Neuronal stem cell (in vitro differentiated cells): ENCODE data around the gene TLCD1.
A peak's percentile ranks its signal among the peaks of the same experiment; 100 is the strongest.

Source experiments
- DNase-seq: peaks from one replicate; pipeline ENCODE4 v3.0.0-alpha.2; 2013; ENCODE audit warnings: low spot score
- H2AFZ ChIP-seq: one replicate; pipeline ENCODE4 v1.6.1; 2013; ENCODE audit warnings: mild to moderate bottlenecking, low read length, inconsistent platforms
- H2AK5ac ChIP-seq: 2 replicates; pipeline ENCODE4 v1.6.1; 2013; ENCODE audit warnings: low read depth, mild to moderate bottlenecking, inconsistent platforms, low read length, moderate library complexity, mixed read lengths
- H2BK120ac ChIP-seq: 2 replicates; pipeline ENCODE4 v1.6.1; 2013; ENCODE audit warnings: low read depth, mild to moderate bottlenecking, inconsistent platforms, low read length, moderate library complexity, mixed read lengths
- H2BK12ac ChIP-seq: one replicate; pipeline ENCODE4 v1.6.1; 2013; ENCODE audit warnings: low read length, inconsistent platforms
- H2BK15ac ChIP-seq: 2 replicates; pipeline ENCODE4 v1.6.1; 2013; ENCODE audit warnings: mild to moderate bottlenecking, low read length, inconsistent platforms, mixed read lengths
- H2BK5ac ChIP-seq: one replicate; pipeline ENCODE4 v1.6.1; 2013; ENCODE audit warnings: inconsistent platforms, mild to moderate bottlenecking, low read length, moderate library complexity
- H3K14ac ChIP-seq: one replicate; pipeline ENCODE4 v1.6.1; 2013; ENCODE audit warnings: low read length, inconsistent platforms
- H3K18ac ChIP-seq: 2 replicates; pipeline ENCODE4 v1.6.1; 2013; ENCODE audit warnings: low read length, inconsistent platforms
- H3K23ac ChIP-seq: 2 replicates; pipeline ENCODE4 v1.6.1; 2013; ENCODE audit warnings: low read depth, mild to moderate bottlenecking, mixed read lengths, low read length, inconsistent platforms; ENCODE audit not compliant: poor library complexity
- H3K27ac ChIP-seq: replicated peaks from 3 replicates; pipeline ENCODE4 v1.5.1; 2013; ENCODE audit warnings: low read length, inconsistent platforms
- H3K27me3 ChIP-seq, 3 experiments: 2 replicates each; pipeline ENCODE4 v1.6.1; 2013; ENCODE audit warnings: low read length in 3 of 3, mild to moderate bottlenecking in 2 of 3, inconsistent platforms in 1 of 3, low read depth in 1 of 3, mixed read lengths in 1 of 3, moderate library complexity in 1 of 3; ENCODE audit not compliant: control insufficient read depth in 3 of 3, insufficient read depth in 3 of 3
- H3K36me3 ChIP-seq, 2 donors: replicated peaks in 1 of 2; 2 replicates each; pipeline ENCODE4 v1.6.1; 2013; ENCODE audit warnings: low read length in 2 of 2; ENCODE audit not compliant: control insufficient read depth in 2 of 2, insufficient read depth in 2 of 2
- H3K4ac ChIP-seq: 2 replicates; pipeline ENCODE4 v1.6.1; 2013; ENCODE audit warnings: inconsistent platforms, mild to moderate bottlenecking, low read length, moderate library complexity
- H3K4me1 ChIP-seq, 2 donors: 1 replicate in 1 of 2; 2 replicates in 1 of 2; pipeline ENCODE4 v1.6.1; 2013; ENCODE audit warnings: low read length in 2 of 2, low read depth in 1 of 2; ENCODE audit not compliant: control insufficient read depth in 2 of 2, insufficient read depth in 1 of 2
- H3K4me2 ChIP-seq: one replicate; pipeline ENCODE4 v1.6.1; 2013; ENCODE audit warnings: mild to moderate bottlenecking, low read length, inconsistent platforms; ENCODE audit not compliant: insufficient read depth, poor library complexity, severe bottlenecking
- H3K4me3 ChIP-seq, 2 donors: 2 replicates each; pipeline ENCODE4 v1.5.1; 2013; ENCODE audit warnings: low read length in 2 of 2, mild to moderate bottlenecking in 2 of 2, inconsistent platforms in 1 of 2, moderate library complexity in 1 of 2
- H3K79me1 ChIP-seq: one replicate; pipeline ENCODE4 v1.6.1; 2013; ENCODE audit warnings: low read depth, mild to moderate bottlenecking, inconsistent platforms, low read length, moderate library complexity
- H3K9ac ChIP-seq: one replicate; pipeline ENCODE4 v1.6.1; 2013; ENCODE audit warnings: mild to moderate bottlenecking, low read depth, low read length, inconsistent platforms; ENCODE audit not compliant: poor library complexity
- H3K9me3 ChIP-seq, 2 donors: replicated peaks in 1 of 2; 2 replicates each; pipeline versions ENCODE3 to v1.6.1; 2013; ENCODE audit warnings: low read length in 2 of 2, mild to moderate bottlenecking in 2 of 2, inconsistent platforms in 1 of 2, low read depth in 1 of 2, mixed read lengths in 1 of 2, moderate library complexity in 1 of 2; ENCODE audit not compliant: control insufficient read depth in 2 of 2, insufficient read depth in 1 of 2
- H4K8ac ChIP-seq: one replicate; pipeline ENCODE4 v1.6.1; 2013; ENCODE audit warnings: low read depth, mild to moderate bottlenecking, inconsistent platforms, low read length, moderate library complexity
- H4K91ac ChIP-seq: one replicate; pipeline ENCODE4 v1.6.1; 2013; ENCODE audit warnings: low read length, low read depth, mild to moderate bottlenecking, inconsistent platforms; ENCODE audit not compliant: poor library complexity
- WGBS, 2 donors: extraction: QIAGEN DNeasy Blood & Tissue Kit; methylation state at CpG; one replicate each; pipeline ENCODE4 v1.1.7; 2013; ENCODE audit warnings: missing lambda C conversion rate in 2 of 2, mixed read lengths in 1 of 2; ENCODE audit not compliant: insufficient read length in 2 of 2, insufficient replicate concordance in 1 of 2; ENCODE audit errors: extremely low coverage in 2 of 2; 5-methylcytosine and 5-hydroxymethylcytosine counted together

TLCD1 gene

GRCh38 chr17:28733346-28733745, 7.3 kb upstream of the TLCD1 start:
- no peak overlapping the region for H2BK120ac ChIP-seq
- no peak overlapping the region for H3K27ac ChIP-seq
- H3K27me3 ChIP-seq, result no peaks in the 10 kb centered on the region
- H3K4me1 ChIP-seq, result no peaks in the 10 kb centered on the region
- no peak overlapping the region for H2BK12ac ChIP-seq
- no peak overlapping the region for H2AK5ac ChIP-seq
- no peak overlapping the region for H3K14ac ChIP-seq
- H3K9me3 ChIP-seq, result peaks cover 0 to 3% of the 10 kb centered on the region in 2 donors
- no peak overlapping the region for H3K4ac ChIP-seq
- H2BK15ac ChIP-seq, result no peak overlapping the region
- H3K18ac ChIP-seq, result no peak overlapping the region
- no peak overlapping the region for H2AFZ ChIP-seq
- DNase-seq, result no peak
- no peak overlapping the region for H3K9ac ChIP-seq
- no peak overlapping the region for H2BK5ac ChIP-seq
- H3K79me1 ChIP-seq, result no peaks in the 10 kb centered on the region
- no peak overlapping the region for H3K4me3 ChIP-seq
- no peak overlapping the region for H4K8ac ChIP-seq
- WGBS, 2 donors, result no CpG with 5 or more reads among the region's 1 CpG
- H3K4me2 ChIP-seq, result no peak overlapping the region
- H3K23ac ChIP-seq, result no peak overlapping the region
- no peak overlapping the region for H4K91ac ChIP-seq
- peaks cover 6 to 29% of the 10 kb centered on the region in 2 donors for H3K36me3 ChIP-seq

DNA sequence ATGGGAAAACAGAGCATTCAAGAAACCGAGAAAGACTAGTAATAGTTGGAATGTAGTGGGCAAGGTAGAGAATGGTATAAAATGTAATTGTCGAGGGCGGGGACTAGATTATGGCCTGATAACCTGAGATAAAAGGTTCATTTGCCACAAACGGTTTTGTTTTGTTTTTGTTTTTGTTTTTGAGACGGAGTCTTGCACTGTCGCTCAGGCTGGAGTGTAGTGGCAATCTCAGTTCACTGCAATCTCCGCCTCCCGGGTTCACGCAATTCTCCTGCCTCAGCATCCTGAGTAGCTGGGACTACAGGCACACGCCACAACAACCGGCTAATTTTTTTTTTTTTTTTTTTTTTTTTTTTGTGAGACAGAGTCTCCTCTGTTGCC, 3.9 kb upstream of the TLCD1 start:
- H2BK12ac ChIP-seq, result no peak overlapping the region
- no peak overlapping the region for H3K4ac ChIP-seq
- H2AFZ ChIP-seq, result no peak overlapping the region
- H3K18ac ChIP-seq, result no peak overlapping the region
- no peak overlapping the region for H3K14ac ChIP-seq
- no peak for DNase-seq
- H2BK5ac ChIP-seq, result no peak overlapping the region
- no peak overlapping the region for H3K23ac ChIP-seq
- H3K9ac ChIP-seq, result no peak overlapping the region
- peaks cover 3 to 15% of the 10 kb centered on the region in 2 donors for H3K36me3 ChIP-seq
- H3K79me1 ChIP-seq, result peaks cover 2% of the 10 kb centered on the region
- WGBS, 2 donors, result 100% methylated on average over 2 of the region's 11 CpGs; no CpG with 5 or more reads in 1 of the 2 donors
- no peak overlapping the region for H4K91ac ChIP-seq
- no peak overlapping the region for H2BK15ac ChIP-seq
- no peak overlapping the region for H3K4me2 ChIP-seq
- H3K9me3 ChIP-seq, result no peaks in the 10 kb centered on the region
- no peak overlapping the region for H2AK5ac ChIP-seq
- no peak overlapping the region for H2BK120ac ChIP-seq
- H3K27ac ChIP-seq, result no peak overlapping the region
- H3K27me3 ChIP-seq, result no peaks in the 10 kb centered on the region
- no peak overlapping the region for H4K8ac ChIP-seq
- peaks cover 5 to 7% of the 10 kb centered on the region in 2 donors for H3K4me1 ChIP-seq
- no peak overlapping the region for H3K4me3 ChIP-seq

DNA sequence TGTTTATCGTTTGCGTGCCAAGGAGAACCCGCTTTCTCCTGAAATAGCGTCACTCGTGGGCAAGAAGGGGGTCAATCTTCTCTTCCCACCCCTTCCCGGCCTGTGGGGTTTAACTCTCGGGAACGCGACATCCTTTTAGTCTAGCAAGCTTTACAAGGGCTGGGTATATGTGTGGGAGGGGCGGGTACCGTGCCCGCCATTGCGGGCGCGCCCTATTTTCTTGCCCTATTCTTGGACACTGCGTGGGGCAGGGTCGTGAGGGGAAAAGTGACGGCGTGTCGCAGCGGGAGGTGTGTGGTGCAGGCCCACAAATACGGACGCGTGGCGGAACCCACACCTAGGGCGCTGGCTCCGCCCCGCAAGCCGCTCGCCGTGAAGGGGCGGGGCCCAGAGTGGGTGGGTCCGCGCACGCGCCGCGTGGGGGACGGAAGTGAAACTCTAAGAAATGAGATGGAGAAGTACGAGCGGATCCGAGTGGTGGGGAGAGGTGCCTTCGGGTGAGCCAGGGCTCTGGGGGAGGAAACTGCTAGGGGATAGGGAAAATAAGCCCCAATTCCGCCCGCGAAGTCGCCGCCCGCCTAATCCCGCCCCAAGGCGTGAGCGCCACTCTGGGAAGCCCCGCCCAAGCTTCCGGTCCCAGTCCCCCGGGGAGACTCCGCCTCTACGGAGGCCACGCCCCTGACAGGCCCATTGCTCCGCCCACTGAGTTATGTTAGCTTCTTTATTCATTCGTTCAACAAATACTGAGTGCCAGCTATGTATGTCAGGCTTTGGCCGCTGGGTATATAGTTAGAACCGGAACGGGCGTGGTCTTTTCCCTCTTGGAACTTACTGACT, 2.5 kb upstream of the TLCD1 start, which contains the start of gene NEK8:
Gene NEK8 (plus strand): TSS at position 425 of the 837 bp plus-strand sequence. CDS start 26 bp downstream, at position 451.
- Histone ChIP-seq H3K18ac (peak within 1 kb of the TSS; percentile 74), H3K14ac (no peak within 1 kb of the TSS), H2BK120ac (no peak within 1 kb of the TSS), H3K4me1 (peaks cover 12 to 15% of the 10 kb centered on the region in 2 donors), H3K4me3 (peak within 1 kb of the TSS; percentile 61 to 85), H3K23ac (peak within 1 kb of the TSS; percentile 87), H2AK5ac (no peak within 1 kb of the TSS), H2AFZ (peak within 1 kb of the TSS; percentile 94), H4K91ac (no peak within 1 kb of the TSS), H2BK12ac (no peak within 1 kb of the TSS), H3K27ac (peak within 1 kb of the TSS; percentile 94), H3K36me3 (peaks cover 9 to 19% of the 10 kb centered on the region in 2 donors), H3K4me2 (peak within 1 kb of the TSS; percentile 100), H2BK15ac (peak within 1 kb of the TSS; percentile 65), H3K27me3 (no peaks in the 10 kb centered on the region), H3K4ac (peak within 1 kb of the TSS; percentile 20), H2BK5ac (peak within 1 kb of the TSS; percentile 79), H3K9ac (peak within 1 kb of the TSS; percentile 92), H3K79me1 (peaks cover 2% of the 10 kb centered on the region), H3K9me3 (peaks cover 0 to 1% of the 10 kb centered on the region in 2 donors), H4K8ac (no peak within 1 kb of the TSS)
- no CpG with 5 or more reads among the region's 64 CpGs for WGBS, 2 donors
- DNase-seq, result peak; percentile 89
